GM21723 (cell line): ENCODE results near the gene EIPR1.
A peak's percentile ranks its signal among the peaks of the same experiment; 100 is the strongest.

Source experiments
- ATAC-seq: cut with Tn5 transposase; IDR thresholded peaks from one replicate; pipeline ENCODE4 v1.9.1; 2021; ENCODE audit warnings: mild to moderate bottlenecking, moderate library complexity; ENCODE audit not compliant: unreplicated experiment

The EIPR1 gene

GRCh38 chr2:3256605-3257004 lies 121.0 kb downstream of the EIPR1 start:
- ATAC-seq: no peak

GRCh38 chr2:3256157-3256556 lies 121.5 kb downstream of the EIPR1 start:
- ATAC-seq: no peak

- ATAC-seq: peak; percentile 80
Observed at GRCh38 chr2:3254442-3254941, 123.1 kb downstream of the EIPR1 start.

- no peak for ATAC-seq
Observed at GRCh38 chr2:3253913-3254441, 123.6 kb downstream of the EIPR1 start.

GRCh38 chr2:3251946-3252345 lies 125.7 kb downstream of the EIPR1 start:
- ATAC-seq: no peak

- ATAC-seq: no peak
Observed at GRCh38 chr2:3249476-3249962, 128.1 kb downstream of the EIPR1 start.

- ATAC-seq: no peak
Observed at GRCh38 chr2:3248754-3249475, 128.7 kb downstream of the EIPR1 start.

- no peak for ATAC-seq
Observed at GRCh38 chr2:3246928-3247714, 130.5 kb downstream of the EIPR1 start.

- ATAC-seq: no peak
Observed at GRCh38 chr2:3246406-3246805, 131.2 kb downstream of the EIPR1 start.

GRCh38 chr2:3244486-3244885 lies 133.1 kb downstream of the EIPR1 start:
- ATAC-seq: no peak

GRCh38 chr2:3243804-3244203 lies 133.8 kb downstream of the EIPR1 start:
- no peak for ATAC-seq

GRCh38 chr2:3242747-3243369 lies 134.8 kb downstream of the EIPR1 start:
- peak; percentile 78 for ATAC-seq

GRCh38 chr2:3241971-3242746 lies 135.5 kb downstream of the EIPR1 start:
- ATAC-seq: no peak

- ATAC-seq: peak; percentile 56
Observed at GRCh38 chr2:3238951-3239841, 138.4 kb downstream of the EIPR1 start.

- no peak for ATAC-seq
Observed at GRCh38 chr2:3236300-3237045, 141.1 kb downstream of the EIPR1 start.

GRCh38 chr2:3233877-3234276 lies 143.7 kb downstream of the EIPR1 start:
- ATAC-seq: no peak

GRCh38 chr2:3229221-3229620 lies 148.4 kb downstream of the EIPR1 start:
- ATAC-seq: no peak

- no peak for ATAC-seq
Observed at GRCh38 chr2:3224681-3225080, 152.9 kb downstream of the EIPR1 start.
